TTC549 (cell line): ENCODE results near the gene NHLRC1.
"Not testable (repeated sequence)": the region's sequence is repeated elsewhere in the genome, so short reads cannot be mapped to it uniquely, and the experiment has no call there.

ENCODE experiments used
- FAIRE-seq: peaks from 2 replicates; lab custom pipeline; 2012; peaks lifted over from hg19 to GRCh38; lab: Jason Lieb, UNC

The NHLRC1 gene

GRCh38 chr6:18122128-18123093 lies at the start of gene NHLRC1:
TSS of gene NHLRC1 (minus strand) at chr6:18122677. CDS start at chr6:18122606, 71 bp downstream.
- no peak for FAIRE-seq

- no peak for FAIRE-seq
Measured at GRCh38 chr6:18171871-18172270, 49.4 kb upstream of the NHLRC1 start.

GRCh38 chr6:18168264-18168663 lies 45.8 kb upstream of the NHLRC1 start:
- FAIRE-seq, result no peak

- FAIRE-seq, result no peak
Measured at GRCh38 chr6:18166312-18167036, 44.0 kb upstream of the NHLRC1 start.

GRCh38 chr6:18165751-18166150 lies 43.3 kb upstream of the NHLRC1 start:
- FAIRE-seq, result no peak

- FAIRE-seq, result no peak
Measured at GRCh38 chr6:18162401-18162800, 39.9 kb upstream of the NHLRC1 start.

GRCh38 chr6:18161431-18161830 lies 39.0 kb upstream of the NHLRC1 start:
- FAIRE-seq, result no peak

GRCh38 chr6:18160911-18161310 lies 38.4 kb upstream of the NHLRC1 start:
- FAIRE-seq, result no peak

GRCh38 chr6:18155864-18156421 lies 33.5 kb upstream of the NHLRC1 start:
- FAIRE-seq, result no peak

- FAIRE-seq, result no peak
Measured at GRCh38 chr6:18155150-18155863, 32.8 kb upstream of the NHLRC1 start, which contains the start of gene KDM1B. TSS of gene KDM1B (plus strand) at chr6:18155422. CDS start at chr6:18159896, 4,474 bp downstream.

GRCh38 chr6:18154507-18155149 lies 32.2 kb upstream of the NHLRC1 start, which contains the start of gene TPMT:
TSS of gene TPMT (minus strand) at chr6:18155077. CDS start at chr6:18149127, 5,950 bp downstream.
- no peak for FAIRE-seq

- no peak for FAIRE-seq
Measured at GRCh38 chr6:18153311-18153703, 30.8 kb upstream of the NHLRC1 start.

GRCh38 chr6:18151801-18152200 lies 29.3 kb upstream of the NHLRC1 start:
- no peak for FAIRE-seq

- FAIRE-seq, result not testable (repeated sequence)
Measured at GRCh38 chr6:18151391-18151790, 28.9 kb upstream of the NHLRC1 start.

- no peak for FAIRE-seq
Measured at GRCh38 chr6:18148304-18149025, 26.0 kb upstream of the NHLRC1 start.

- FAIRE-seq, result no peak
Measured at GRCh38 chr6:18147616-18148015, 25.1 kb upstream of the NHLRC1 start.

- no peak for FAIRE-seq
Measured at GRCh38 chr6:18147160-18147559, 24.7 kb upstream of the NHLRC1 start.

- no peak for FAIRE-seq
Measured at GRCh38 chr6:18142591-18142861, 20.0 kb upstream of the NHLRC1 start.

GRCh38 chr6:18141805-18142590 lies 19.5 kb upstream of the NHLRC1 start:
- no peak for FAIRE-seq

GRCh38 chr6:18139935-18140621 lies 17.6 kb upstream of the NHLRC1 start:
- no peak for FAIRE-seq
